Measurements from ENCODE around the gene MRM1.

DNA sequence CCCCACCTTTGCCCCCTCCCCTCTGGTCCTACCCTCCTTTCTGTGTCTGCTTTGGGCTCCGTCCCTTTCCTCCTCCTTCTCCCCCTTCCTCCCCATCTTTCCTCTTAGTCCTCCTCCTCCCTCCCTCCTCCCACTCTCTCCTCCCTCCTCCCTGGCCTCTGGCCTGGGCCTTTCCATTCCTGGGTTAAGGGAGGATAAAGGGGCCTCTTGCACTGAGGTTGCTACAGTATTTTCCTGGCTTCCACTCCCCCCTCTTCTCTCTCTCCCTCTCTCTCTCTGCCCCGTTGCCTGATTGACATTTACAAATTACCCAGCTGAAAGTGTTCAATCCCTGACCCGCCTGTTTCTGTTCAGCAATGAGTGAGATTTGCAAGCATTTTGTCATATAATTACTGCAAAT is 44.0 kb downstream of the MRM1 start:
- TF ChIP-seq CTCF (IDR thresholded peaks at IDR 0.05): no peak
- no peak for TF ChIP-seq POLR2A (IDR thresholded peaks at IDR 0.05)
- no peak for TF ChIP-seq POLR2AphosphoS5 (IDR thresholded peaks at IDR 0.05; ENCODE audit: insufficient read depth in 1 of 2, low read depth in 1 of 2)

Data from vagina (tissue), 2 donors.